ENCODE measurements around the gene CCNC. TPM values are rescaled to one million over a fixed set of nuclear protein-coding genes. Genes with fewer than 3 reads are reported as not detected.

Gene CCNC
- total and polyA plus RNA-seq, 2 experiments from 2014 or later = 108 to 143 TPM

GRCh38 chr6:99495466-99495865 is 73.0 kb downstream of the CCNC start (continued):
- TF ChIP-seq ZNF462 (CRISPR knock-in tag; IDR thresholded peaks at IDR 0.05) (no peak), JUNB (IDR thresholded peaks at IDR 0.05; ENCODE audit: unreplicated experiment) (no peak), STAT1 (IDR thresholded peaks at IDR 0.05; ENCODE audit: unreplicated experiment) (no peak), CREB1 (CRISPR knock-in tag; IDR thresholded peaks at IDR 0.05; ENCODE audit: low read depth) (no peak), REST (IDR thresholded peaks at IDR 0.05; ENCODE audit: unreplicated experiment) (no peak), ZNF114 (CRISPR knock-in tag; IDR thresholded peaks at IDR 0.05) (no peak), EZH2 (IDR thresholded peaks at IDR 0.05; ENCODE audit: low read depth, unreplicated experiment) (no peak)
- TF ChIP-seq, protein P1, sequence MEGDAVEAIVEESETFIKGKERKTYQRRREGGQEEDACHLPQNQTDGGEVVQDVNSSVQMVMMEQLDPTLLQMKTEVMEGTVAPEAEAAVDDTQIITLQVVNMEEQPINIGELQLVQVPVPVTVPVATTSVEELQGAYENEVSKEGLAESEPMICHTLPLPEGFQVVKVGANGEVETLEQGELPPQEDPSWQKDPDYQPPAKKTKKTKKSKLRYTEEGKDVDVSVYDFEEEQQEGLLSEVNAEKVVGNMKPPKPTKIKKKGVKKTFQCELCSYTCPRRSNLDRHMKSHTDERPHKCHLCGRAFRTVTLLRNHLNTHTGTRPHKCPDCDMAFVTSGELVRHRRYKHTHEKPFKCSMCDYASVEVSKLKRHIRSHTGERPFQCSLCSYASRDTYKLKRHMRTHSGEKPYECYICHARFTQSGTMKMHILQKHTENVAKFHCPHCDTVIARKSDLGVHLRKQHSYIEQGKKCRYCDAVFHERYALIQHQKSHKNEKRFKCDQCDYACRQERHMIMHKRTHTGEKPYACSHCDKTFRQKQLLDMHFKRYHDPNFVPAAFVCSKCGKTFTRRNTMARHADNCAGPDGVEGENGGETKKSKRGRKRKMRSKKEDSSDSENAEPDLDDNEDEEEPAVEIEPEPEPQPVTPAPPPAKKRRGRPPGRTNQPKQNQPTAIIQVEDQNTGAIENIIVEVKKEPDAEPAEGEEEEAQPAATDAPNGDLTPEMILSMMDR (conservative IDR thresholded peaks at IDR 0.05; ENCODE audit: low read depth in 2 of 2) = no peak
- TF ChIP-seq, protein P2, sequence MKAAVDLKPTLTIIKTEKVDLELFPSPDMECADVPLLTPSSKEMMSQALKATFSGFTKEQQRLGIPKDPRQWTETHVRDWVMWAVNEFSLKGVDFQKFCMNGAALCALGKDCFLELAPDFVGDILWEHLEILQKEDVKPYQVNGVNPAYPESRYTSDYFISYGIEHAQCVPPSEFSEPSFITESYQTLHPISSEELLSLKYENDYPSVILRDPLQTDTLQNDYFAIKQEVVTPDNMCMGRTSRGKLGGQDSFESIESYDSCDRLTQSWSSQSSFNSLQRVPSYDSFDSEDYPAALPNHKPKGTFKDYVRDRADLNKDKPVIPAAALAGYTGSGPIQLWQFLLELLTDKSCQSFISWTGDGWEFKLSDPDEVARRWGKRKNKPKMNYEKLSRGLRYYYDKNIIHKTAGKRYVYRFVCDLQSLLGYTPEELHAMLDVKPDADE (IDR thresholded peaks at IDR 0.05) = no peak

Small RNA genes within 50 kb of the gene (small RNA-seq; reads per million reads assigned to genes)
- not detected for gene RF00019 (ENCODE audit: low replicate concordance)

Other genes with a start within 250 kb of the CCNC start
- gene FAXC, start 219.0 kb downstream of the CCNC start, total RNA-seq (2014; rRNA removed; shearing (Covaris generic)) = 10.5 and 18.3 TPM in 2 replicates
- gene FAXC, start 219.0 kb downstream of the CCNC start, polyA plus RNA-seq (2016; fragmentation: Nextera tagmentation; extraction: Ambion mirVana) = 15.2 and 15.7 TPM in 2 replicates
- 10.6 and 11.8 TPM in 2 replicates for gene COQ3, start 174.5 kb downstream of the CCNC start, total RNA-seq (2014; rRNA removed; shearing (Covaris generic))
- gene COQ3, start 174.5 kb downstream of the CCNC start, polyA plus RNA-seq (2016; fragmentation: Nextera tagmentation; extraction: Ambion mirVana) = 22.5 and 24.9 TPM in 2 replicates
- 124 and 135 TPM in 2 replicates for gene PNISR, start 143.4 kb downstream of the CCNC start, total RNA-seq (2014; rRNA removed; shearing (Covaris generic))
- gene PNISR, start 143.4 kb downstream of the CCNC start, polyA plus RNA-seq (2016; fragmentation: Nextera tagmentation; extraction: Ambion mirVana) = 241 and 270 TPM in 2 replicates
- gene USP45, start 53.2 kb downstream of the CCNC start, total RNA-seq (2014; rRNA removed; shearing (Covaris generic)) = 24.9 and 27.1 TPM in 2 replicates
- gene USP45, start 53.2 kb downstream of the CCNC start, polyA plus RNA-seq (2016; fragmentation: Nextera tagmentation; extraction: Ambion mirVana) = 14.9 and 18.2 TPM in 2 replicates
- gene PRDM13, start 38.2 kb upstream of the CCNC start, total RNA-seq (2014; rRNA removed; shearing (Covaris generic)) = 0.10 and 0.27 TPM in 2 replicates
- 0.08 TPM in 1 of 2 replicates, not detected in the other for gene PRDM13, start 38.2 kb upstream of the CCNC start, polyA plus RNA-seq (2016; fragmentation: Nextera tagmentation; extraction: Ambion mirVana)

Data from GM23338 (cell line).